Nephron progenitor cell (in vitro differentiated cells): Measurements from ENCODE around the gene DDX17.

Experiments used
- DNase-seq: peaks from one replicate; pipeline ENCODE4 v3.0.0; 2021
- H3K27ac Mint-ChIP-seq: 2 replicates; pipeline ENCODE4 v1.8.0; 2021; ENCODE audit warnings: mild to moderate bottlenecking, moderate library complexity, mixed read lengths
- H3K27me3 Mint-ChIP-seq: 2 replicates; pipeline ENCODE4 v1.8.0; 2021; ENCODE audit warnings: mild to moderate bottlenecking, low read depth, mixed read lengths; ENCODE audit not compliant: poor library complexity
- H3K36me3 Mint-ChIP-seq: 2 replicates; pipeline ENCODE4 v1.8.0; 2021; ENCODE audit warnings: low read depth, mixed read lengths
- H3K4me1 Mint-ChIP-seq: 2 replicates; pipeline ENCODE4 v1.8.0; 2021; ENCODE audit warnings: mixed read lengths
- H3K4me3 Mint-ChIP-seq: 2 replicates; pipeline ENCODE4 v1.8.0; 2021; ENCODE audit warnings: mild to moderate bottlenecking, moderate library complexity, mixed read lengths
- H3K9me3 Mint-ChIP-seq: 2 replicates; pipeline ENCODE4 v1.8.0; 2021; ENCODE audit warnings: mild to moderate bottlenecking, moderate library complexity, mixed read lengths
- TF ChIP-seq, protein P1 (sequence below): fragments of 200-600 bp; sonication (generic); IDR thresholded peaks from 2 replicates; pipeline ENCODE4 v1.5.0; 2021; ENCODE audit warnings: antibody characterized with exemption

DDX17 gene

DNA sequence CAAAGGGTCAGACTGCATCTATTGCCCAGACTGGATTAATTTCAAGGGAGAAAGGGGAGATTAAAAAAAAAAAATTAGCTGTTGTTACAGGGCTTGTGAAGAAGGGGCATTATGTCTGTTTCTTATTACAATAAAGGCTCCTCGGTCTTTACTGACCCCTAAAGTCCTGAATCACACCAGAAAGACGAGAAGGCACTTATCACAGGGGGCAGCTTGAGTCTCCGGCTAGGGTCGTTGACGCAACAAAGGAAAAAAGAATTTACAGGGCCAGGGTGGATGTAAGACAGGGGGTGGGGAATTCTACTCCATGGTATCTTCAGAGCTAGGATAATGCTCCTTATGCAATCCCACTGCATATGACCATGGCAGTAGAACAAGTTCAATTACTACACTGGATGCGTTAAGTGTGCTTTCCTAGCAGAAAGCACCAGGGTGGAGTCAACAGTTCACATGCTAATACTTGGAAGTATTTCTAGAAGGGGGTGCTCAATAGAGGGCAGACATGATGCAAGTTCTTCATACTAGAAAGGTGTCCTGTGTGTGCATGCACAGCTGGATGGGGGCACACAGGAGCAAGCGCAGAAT, 16.5 kb downstream of the DDX17 start:
- H3K4me1 Mint-ChIP-seq: peaks cover 30% of the 10 kb centered on the region

DNA sequence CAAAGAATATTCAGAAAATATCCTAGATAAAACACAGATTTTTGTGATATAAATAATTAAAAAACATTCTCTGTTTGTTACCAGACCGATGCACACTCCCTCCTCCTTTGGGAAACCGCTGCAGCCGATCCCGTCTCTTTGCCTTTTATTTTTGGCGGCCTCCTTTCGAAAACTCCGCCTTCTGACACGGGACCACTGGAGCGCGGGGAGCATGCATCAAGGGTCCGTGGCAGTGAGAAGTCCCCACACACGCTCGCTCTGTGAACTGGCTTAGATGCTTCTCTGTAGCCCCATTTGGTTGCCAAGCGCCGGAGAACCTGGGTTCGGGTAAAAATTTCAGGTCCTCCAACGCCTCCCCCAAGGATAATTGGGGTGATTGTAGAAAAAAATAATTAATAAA, 17.0 kb downstream of the DDX17 start:
- H3K36me3 Mint-ChIP-seq: peaks cover 86% of the 10 kb centered on the region
- peak overlapping the region; percentile 91 for H3K27ac Mint-ChIP-seq
- TF ChIP-seq, protein P1, sequence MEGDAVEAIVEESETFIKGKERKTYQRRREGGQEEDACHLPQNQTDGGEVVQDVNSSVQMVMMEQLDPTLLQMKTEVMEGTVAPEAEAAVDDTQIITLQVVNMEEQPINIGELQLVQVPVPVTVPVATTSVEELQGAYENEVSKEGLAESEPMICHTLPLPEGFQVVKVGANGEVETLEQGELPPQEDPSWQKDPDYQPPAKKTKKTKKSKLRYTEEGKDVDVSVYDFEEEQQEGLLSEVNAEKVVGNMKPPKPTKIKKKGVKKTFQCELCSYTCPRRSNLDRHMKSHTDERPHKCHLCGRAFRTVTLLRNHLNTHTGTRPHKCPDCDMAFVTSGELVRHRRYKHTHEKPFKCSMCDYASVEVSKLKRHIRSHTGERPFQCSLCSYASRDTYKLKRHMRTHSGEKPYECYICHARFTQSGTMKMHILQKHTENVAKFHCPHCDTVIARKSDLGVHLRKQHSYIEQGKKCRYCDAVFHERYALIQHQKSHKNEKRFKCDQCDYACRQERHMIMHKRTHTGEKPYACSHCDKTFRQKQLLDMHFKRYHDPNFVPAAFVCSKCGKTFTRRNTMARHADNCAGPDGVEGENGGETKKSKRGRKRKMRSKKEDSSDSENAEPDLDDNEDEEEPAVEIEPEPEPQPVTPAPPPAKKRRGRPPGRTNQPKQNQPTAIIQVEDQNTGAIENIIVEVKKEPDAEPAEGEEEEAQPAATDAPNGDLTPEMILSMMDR: no peak
- H3K4me1 Mint-ChIP-seq: peaks cover 30% of the 10 kb centered on the region
- no peaks in the 10 kb centered on the region for H3K9me3 Mint-ChIP-seq
- no peak for DNase-seq
- H3K27me3 Mint-ChIP-seq: no peaks in the 10 kb centered on the region
- no peak overlapping the region for H3K4me3 Mint-ChIP-seq

More for the DNA sequence above, 16.5 kb downstream of the DDX17 start:
- Mint-ChIP-seq H3K9me3 (no peaks in the 10 kb centered on the region), H3K27me3 (no peaks in the 10 kb centered on the region), H3K4me3 (no peak overlapping the region), H3K27ac (peak overlapping the region; percentile 91), H3K36me3 (peaks cover 86% of the 10 kb centered on the region)
- DNase-seq: no peak
- TF ChIP-seq, protein P1: no peak

DNA sequence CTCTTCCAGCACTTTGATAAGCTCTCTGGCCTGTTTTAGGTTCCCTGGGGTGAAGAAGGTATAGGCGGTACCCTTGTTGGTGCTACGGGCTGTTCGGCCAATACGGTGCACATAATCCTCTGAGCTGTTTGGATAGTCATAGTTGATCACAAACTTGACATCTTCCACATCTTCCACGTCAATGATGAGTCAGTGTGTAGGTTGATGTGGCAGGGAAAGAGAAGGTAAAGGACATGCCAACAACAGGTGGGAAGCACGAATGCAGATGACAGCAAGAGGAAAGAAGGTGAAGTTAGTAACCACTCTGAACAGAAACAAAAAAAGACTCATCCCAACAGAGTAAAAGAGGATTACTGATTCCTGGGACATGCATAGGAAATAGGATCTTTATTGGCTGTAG, 18.2 kb downstream of the DDX17 start:
- peaks cover 86% of the 10 kb centered on the region for H3K36me3 Mint-ChIP-seq
- peak overlapping the region; percentile 81 for H3K27ac Mint-ChIP-seq
- H3K27me3 Mint-ChIP-seq: no peaks in the 10 kb centered on the region
- TF ChIP-seq, protein P1: no peak
- DNase-seq: no peak
- H3K9me3 Mint-ChIP-seq: no peaks in the 10 kb centered on the region
- peaks cover 30% of the 10 kb centered on the region for H3K4me1 Mint-ChIP-seq
- no peak overlapping the region for H3K4me3 Mint-ChIP-seq

DNA sequence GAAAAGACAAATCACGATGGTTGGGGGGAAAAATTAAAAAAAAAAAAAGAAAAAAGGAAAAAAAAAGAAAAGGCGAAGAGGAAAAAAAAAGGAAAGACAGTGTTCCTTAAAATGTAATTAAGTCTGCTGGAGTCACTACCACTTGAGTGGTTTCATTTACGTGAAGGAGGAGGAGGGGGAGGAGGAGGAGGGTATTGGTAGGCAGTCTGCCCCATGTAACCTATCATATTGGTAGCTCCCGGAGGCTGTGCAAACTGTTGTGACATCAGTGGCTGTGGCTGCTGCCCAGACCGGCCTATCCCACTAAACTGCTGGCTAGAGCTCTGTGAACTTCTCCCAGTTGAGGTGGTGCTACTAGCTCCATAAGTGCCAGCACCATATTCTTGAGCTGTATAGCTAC, 20.3 kb downstream of the DDX17 start:
- no peaks in the 10 kb centered on the region for H3K9me3 Mint-ChIP-seq
- TF ChIP-seq, protein P1: no peak
- H3K4me3 Mint-ChIP-seq: no peak overlapping the region
- peak overlapping the region; percentile 76 for H3K27ac Mint-ChIP-seq
- peaks cover 92% of the 10 kb centered on the region for H3K36me3 Mint-ChIP-seq
- no peak for DNase-seq
- H3K4me1 Mint-ChIP-seq: peaks cover 22% of the 10 kb centered on the region
- no peaks in the 10 kb centered on the region for H3K27me3 Mint-ChIP-seq

DNA sequence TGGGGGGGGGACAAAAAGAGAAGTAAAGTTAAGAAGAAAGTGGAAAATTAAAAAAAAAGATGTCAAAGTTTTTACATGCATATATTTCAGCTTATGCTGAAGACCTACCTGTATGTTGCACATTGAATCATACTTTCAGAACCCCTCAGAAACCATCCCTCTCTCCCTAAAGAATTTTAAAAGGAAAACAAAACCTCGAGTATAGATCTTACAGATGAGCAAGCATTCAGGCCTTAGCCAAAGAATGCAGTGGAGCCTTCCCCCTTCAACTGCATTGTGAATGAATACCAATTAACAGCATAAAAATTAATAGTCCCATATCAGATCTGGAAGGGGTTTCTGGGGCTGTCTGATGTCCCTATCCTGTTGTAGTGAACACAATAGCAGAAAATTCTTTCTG, 21.9 kb downstream of the DDX17 start:
- Mint-ChIP-seq H3K27me3 (no peaks in the 10 kb centered on the region), H3K4me3 (no peak overlapping the region), H3K36me3 (peaks cover 77% of the 10 kb centered on the region), H3K4me1 (peaks cover 7% of the 10 kb centered on the region), H3K9me3 (no peaks in the 10 kb centered on the region), H3K27ac (peak overlapping the region; percentile 88)
- DNase-seq: no peak
- TF ChIP-seq, protein P1: no peak

DNA sequence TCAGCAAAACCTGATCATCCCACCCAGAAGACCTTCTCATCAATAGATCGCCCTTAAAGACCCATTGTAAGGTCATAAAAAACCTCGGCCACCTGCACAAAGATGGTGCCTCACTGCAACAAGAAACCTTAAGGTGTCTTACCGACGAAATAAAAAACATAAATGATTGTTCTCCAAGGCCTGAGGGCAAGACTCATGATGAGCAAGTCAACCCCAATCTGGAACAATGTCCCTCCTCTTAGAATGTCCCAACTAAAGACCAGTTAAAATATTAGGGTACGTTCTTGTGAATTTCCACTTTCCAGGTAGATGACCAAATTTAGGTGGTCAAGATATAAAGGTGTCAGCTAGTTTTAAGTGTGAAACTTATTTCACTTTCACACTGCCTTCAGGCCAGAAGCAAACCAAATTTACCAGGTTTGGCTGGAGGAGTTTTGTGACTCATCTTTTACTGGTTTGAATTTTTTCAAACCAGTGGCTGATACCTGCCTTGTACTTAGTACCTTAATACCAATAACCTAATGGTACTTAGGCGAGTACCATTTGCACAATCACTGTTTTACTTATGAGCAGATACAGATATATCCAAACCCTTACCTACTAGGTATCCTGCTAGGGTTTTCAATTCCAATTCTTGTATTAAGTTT, 23.3 kb downstream of the DDX17 start:
- TF ChIP-seq, protein P1: no peak
- Mint-ChIP-seq H3K4me3 (no peak overlapping the region), H3K36me3 (peaks cover 62% of the 10 kb centered on the region), H3K9me3 (no peaks in the 10 kb centered on the region), H3K27me3 (no peaks in the 10 kb centered on the region), H3K4me1 (peaks cover 5% of the 10 kb centered on the region), H3K27ac (peak overlapping the region; percentile 59)
- DNase-seq: no peak
